ENCODE measurements around the gene ELL.
"Not testable (repeated sequence)": the region's sequence is repeated elsewhere in the genome, so short reads cannot be mapped to it uniquely, and the experiment has no call there.

The ELL gene

DNA sequence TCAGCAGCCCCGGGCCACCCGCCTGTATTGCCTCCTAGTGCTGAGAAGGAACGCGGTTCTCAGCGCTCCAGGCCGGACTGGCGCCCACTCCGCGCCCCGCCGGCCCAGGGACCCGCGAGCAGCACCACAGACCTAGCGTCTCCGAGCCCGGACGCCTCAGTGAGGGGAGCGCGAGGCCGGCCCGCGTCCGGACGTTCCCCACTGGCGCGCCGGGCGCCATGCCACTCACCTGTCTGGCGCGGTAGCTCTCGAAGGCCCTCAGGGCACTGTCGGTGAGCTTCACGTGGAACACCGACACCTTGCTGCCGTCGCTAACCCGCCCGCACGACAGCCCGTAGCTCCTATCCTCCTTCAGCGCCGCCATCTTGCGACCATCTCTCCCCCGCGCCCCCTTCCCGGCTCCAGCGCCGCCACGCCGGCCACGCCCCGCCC lies at the start of gene ELL:
Gene ELL, minus strand, starts transcription at position 379 of the 432 bp plus-strand sequence. Its CDS starts 15 bp downstream, at position 364.
- no peak for DNase-seq

DNA sequence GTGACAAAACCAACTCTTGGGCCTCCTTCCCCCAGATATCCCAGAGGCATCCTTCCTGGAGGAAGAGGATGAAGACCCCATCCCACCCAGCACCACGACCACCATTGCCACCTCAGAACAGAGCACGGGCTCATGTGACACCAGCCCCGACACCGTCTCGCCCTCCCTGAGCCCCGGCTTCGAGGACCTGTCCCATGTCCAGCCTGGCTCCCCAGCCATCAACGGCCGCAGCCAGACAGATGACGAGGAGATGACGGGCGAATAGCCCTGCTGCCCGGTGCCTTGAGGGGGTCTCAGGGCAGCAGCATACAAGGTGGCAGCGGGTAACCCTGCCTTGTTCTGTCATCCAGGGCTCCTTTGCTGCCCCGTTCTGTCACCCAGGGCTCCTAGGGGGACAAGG lies 46.5 kb upstream of the ELL start:
- no peak for DNase-seq

DNA sequence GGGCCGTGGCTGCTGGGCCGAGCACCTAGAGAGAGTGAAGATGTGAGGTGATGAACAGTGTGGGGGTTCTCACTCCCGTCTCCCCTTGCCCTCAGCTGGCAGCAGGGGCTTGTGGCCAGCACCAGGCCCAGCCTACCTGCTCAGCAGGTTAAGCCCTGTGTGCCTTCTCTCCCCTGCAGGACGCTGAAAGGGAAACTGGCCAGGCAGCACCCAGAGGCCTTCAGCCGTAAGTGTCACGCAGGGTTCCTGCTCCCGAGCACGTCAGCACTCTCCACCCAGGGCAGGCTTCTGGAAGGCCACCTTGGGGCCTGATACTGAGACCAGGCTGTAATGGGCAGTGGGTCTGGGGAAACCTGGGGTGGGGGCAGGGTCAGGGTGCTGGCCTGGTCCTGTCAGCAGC lies 45.1 kb upstream of the ELL start:
- DNase-seq, result no peak

DNA sequence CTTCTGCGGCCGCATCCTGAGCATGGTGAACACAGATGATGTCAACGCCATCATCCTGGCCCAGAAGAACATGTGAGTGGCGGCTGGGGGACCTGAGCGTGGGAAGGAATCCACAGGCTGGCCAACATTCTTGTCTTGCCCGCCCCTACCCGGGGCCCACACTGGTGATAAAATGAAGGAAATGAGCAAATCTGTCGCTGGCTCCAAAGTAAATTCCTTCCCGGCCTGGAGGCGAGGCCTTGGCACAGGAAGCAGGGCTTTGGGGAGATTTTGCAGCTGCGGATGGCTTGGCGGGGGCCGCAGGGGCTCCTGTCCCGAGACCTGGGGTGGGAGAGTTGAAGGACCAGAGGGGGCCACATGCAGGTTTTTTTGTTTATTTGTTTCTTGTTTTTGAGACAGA lies 40.2 kb upstream of the ELL start:
- no peak for DNase-seq

DNA sequence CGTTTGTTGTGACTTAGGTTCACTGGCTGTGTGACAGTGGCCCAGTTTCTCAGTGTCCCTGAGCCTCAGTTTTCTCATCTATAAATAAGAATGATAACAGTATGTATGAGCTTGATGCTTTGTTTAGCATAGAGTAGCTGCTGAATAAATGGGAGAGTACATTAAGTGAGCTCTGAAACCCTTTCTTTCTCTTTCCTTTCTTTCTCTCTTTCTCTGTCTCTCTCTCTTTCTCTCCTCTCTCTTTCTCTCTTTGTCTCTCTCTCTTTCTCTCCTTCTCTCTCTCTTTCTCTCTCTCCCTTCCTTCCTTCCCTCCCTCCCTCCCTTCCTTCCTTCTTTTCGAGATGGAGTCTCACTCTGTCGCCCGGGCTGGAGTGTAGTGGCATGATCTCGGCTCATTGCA lies 37.8 kb upstream of the ELL start:
- no peak for DNase-seq

DNA sequence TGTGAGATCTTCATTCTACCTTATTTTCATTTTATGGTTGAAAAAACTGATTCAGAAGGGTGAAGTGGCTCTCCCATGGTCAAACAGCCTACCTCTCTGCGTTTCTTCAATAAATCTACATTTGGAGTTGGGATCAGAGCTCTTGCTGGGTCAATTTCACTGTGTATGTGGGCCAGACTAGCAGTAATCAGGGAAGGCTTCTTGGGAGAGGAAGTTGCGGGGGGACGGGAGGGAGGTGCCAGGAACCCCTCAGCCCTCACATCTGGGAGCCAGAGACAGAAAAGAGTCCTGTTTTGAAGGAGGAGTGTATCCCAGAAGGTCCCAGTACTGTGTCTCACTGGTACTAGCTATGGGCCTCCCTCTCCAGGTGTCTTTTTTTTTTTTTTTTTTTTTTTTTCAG lies 36.7 kb upstream of the ELL start:
- DNase-seq, result no peak

DNA sequence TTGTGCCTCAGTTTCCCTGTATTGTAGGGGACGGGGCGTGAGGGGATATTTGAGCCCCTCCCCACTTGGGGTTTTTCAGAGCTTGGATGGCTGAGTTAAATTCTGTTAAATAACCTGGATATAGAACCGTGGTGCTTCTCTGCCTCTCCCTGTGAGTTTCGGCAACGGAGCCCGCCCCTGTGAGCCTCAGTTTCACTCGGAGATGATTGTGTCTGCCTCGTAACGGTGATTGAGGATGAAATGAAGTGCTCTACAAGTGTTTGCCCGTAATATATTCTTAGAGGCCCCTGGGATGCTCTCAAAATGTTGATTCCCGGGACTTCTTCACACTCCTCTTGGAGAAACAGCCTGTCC lies 36.3 kb upstream of the ELL start:
- no peak for DNase-seq

DNA sequence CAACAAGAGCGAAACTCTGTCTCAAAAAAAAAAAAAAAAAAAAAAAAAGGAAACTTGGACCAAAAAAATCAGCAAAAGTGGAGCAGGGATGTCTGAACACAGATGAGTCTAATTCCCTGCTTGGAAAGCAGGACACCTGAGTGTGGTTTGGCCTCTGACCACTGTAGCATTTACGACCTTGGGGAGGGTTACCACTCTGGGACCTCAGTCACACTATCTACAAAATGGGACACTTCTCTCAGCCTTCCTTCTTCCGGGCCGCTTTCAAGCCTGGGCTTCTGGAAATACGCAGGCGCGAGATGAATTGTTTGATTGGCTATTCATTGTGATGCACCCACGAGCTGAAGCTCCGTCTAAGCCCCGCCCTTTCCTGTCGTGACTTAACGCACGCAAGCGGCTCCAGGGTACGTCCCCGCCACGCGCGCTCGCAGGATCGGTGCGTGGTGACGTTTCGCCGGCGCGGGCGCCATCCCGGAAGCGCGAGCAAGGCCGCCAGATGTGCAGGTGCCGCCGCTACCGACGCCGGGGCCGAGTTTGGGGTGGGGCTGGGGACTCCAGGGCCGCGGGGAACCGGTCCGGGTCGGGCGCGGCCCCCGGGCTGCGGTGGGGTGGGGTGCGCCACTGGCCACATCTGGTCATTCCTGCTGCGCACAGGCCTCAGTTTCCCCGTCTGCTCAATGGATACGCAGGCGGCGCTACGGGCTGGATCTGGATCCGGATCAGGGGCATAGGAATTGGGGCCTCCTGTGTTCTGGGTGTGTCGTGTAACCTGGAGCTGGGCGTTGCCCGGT lies 35.7 kb upstream of the ELL start, which contains the start of gene KXD1:
Gene KXD1, plus strand, starts transcription at position 460 of the 791 bp plus-strand sequence. CDS start 4,187 bp downstream, outside the sequence.
- DNase-seq, result peak; percentile 100

DNA sequence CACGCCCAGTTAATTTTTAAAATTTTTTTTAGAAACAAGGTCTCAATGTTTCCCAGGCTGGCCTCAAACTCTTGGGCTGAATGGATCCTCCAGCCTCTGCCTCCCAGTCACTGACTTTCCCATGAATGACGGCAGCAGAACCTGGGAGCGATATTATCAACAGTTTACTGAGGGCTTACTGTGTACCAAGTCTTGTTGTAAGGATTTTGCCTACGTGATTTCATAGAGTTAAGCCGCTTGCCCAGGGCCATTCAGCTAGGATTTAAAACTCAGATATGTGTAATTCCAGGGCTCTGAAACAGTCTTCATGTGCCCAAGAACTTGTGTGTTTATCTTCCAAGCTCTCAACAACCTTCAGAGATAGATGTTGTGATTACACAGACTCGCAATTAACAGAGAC lies 29.8 kb upstream of the ELL start:
- no peak for DNase-seq

DNA sequence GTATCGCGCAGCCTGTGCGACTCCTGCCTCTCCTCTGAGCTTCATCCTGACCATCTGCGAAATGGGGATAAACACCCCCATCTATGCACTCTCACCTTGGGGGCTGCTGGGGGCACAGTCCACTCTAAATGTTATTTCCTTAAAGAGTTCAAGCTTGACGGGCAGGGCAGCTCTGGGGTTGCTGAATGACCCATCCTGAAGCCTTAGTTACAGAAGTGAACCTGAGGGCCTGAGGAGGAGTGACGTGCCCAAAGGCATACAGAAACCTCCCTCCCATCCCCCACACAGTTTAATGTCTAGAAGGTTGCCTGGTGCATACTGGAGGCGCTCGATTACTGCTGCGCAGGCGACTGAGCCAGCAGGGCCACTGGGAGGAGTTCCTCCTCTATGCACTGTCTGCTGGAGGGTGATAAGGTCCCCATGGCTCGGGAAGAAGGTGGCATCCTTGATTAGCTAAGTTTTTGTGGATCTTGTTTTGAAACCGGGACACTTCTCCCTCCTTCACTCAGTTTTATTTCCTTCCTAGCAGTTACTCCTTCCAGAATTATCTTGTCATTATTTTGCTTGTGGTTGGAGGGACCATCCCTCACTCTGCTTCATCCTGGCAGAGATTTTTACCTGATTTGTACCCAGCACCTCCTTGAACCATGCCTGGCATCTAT lies 22.1 kb upstream of the ELL start:
- peak; percentile 93 for DNase-seq

DNA sequence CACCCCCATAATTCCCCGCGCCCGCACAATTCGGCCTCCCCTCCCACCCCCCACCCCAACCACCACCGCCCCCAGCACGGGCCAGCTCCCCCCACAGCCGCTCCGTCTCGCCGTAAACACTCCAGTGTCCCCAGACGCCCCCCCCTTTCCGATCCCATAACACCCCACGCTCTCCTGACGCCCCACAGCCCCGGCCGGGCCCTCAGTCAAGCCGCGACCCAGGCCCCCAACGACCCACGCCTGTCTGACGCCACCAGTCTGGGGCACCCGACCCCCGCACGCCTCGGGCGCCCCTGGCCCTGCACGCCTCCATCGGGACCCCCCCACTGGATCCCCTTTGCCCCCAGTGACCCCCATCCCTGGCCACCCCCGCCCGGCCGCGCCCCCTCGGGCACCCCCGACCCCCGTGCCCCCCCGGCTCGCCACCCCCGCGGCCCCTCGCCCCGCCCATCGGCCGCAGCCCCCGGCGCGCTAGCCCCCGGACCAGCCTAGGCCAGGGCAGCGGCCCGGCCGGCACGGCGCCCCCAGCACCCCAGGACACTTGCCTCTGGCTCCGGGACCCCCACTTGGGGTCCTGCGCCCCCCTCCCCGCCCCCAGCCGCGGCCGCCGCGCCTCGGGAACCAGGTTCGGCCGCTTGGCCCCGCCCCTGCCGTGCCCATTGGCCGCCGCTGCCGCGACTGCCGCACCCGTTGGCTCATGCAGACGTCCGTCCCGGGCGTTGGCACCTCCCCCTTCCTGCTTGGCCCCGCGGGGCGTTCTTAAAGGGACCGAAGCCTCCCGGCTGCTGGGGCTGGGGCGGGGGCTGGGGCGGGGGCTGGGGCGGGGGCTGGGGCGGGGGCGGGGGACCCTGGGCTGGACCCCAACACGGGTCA lies 21.3 kb upstream of the ELL start, which contains the start of gene FKBP8:
Gene FKBP8, minus strand, starts transcription at position 633 of the 873 bp plus-strand sequence. CDS start 1,603 bp downstream, outside the sequence.
- DNase-seq, result peak; percentile 95

DNA sequence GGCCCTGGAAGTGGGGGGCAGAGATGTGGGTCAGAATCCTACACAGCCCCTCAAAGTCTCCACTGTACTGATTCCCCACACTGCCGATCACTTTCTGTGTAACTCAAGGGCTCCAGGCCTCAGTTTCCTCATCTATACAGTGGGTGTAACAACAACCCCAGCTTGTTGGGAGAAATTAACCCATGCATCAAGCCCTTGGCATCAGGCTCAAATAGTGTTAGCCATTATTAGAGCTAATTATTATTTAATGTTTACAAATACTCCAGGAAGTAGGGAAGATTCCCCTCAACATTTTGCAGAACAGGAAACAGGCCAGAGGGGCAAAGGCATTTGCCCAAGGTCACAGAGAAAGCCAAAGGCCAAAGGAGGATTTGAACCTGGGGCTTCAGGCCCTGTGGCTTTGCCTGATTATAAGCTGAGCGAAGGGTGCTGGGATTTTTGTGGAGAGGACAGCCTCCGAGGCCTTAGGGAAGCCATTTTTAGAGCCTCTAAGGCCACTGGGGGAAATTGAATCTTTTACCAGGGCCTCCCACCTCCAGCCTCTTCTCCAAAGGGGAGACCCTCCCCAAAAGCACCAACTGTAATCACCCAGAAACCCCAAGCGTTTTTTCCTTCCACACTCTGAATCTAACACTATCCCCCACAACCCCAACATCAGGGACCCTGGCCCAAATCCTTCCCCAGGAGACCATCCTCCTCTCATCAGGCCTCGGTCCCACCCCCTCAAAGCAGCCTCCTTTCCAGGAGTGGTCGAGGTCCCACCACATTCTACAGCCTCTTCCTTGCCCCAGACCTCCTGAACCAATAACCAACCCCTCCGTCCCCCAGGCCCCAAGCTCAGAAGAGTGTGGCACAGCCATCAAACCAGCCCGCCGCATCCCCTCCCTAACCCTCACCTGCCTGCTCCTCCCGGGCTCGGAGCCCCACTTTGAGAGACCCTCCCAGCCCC lies 20.4 kb upstream of the ELL start:
- peak; percentile 22 for DNase-seq

DNA sequence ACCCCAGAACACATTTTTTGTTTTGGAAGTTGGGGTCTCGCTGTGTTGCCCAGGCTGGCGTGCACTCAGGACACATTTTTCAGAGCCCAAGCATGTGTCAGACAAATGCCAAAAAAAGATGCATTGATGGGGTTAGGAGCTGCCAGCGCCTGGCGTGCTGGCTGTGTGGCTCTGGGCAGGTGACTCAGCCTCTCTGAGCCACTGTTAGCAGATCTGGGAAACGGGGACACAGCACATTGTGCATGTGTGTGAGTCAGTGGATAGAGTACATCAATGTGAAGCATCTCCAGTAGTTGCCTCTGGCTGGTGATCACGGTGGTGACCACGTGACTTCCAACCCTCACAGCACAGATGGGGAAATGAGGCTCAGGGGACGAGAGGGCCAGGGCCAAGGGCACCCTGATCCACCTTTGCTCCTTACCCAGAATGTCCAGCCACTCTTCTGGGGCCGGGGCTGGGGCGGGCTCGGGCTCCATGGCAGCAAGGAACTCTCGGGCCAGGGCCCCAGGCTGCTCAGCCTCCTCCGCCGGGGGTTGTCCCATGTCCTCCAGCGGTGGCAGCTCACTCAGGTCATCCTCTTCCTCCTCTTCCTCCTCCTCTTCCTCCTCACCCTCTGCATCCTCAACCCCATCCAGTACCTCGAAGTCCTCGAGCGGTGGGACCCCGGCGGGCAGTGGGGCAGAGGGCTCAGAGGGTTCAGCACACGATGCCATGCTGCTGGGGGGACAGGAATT lies 19.6 kb upstream of the ELL start:
- peak; percentile 42 for DNase-seq

DNA sequence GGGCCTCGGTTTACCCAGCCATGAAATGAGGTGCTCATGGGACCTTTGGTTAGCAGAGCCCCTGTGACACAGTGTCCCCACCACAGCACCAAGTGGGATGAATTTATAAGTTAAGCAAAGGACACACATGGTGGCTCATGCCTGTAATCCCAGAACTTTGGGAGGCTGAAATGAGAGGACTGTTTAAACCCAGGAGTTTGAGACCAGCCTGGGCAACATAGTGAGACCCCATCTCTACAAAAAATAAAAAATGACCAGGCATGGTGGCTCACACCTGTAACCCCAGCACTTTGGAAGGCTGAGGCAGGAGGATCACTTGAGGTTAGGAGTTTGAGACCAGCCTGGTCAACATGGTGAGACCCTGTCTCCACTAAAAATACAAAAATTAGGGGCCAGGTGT lies 18.3 kb upstream of the ELL start:
- DNase-seq, result not testable (repeated sequence)

DNA sequence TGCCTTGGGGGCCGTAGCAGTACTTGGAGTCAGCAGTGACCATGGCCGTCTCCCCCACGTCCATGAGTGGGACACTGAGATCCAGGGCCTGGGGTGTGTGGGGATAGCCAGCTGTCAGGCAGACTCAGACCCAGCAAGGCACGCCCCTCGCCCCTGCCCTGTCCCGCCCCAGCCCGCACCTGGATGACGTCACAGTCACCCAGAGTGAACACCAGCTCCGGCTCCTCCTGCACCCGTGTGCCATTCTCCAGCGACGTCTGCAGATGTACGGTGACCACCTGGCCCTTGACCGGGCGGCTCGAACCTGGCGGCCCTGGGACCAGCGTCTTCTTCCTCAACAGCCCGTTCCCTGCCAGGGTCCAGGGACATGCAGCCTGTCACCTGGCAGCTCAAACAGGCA lies 17.5 kb upstream of the ELL start:
- no peak for DNase-seq

DNA sequence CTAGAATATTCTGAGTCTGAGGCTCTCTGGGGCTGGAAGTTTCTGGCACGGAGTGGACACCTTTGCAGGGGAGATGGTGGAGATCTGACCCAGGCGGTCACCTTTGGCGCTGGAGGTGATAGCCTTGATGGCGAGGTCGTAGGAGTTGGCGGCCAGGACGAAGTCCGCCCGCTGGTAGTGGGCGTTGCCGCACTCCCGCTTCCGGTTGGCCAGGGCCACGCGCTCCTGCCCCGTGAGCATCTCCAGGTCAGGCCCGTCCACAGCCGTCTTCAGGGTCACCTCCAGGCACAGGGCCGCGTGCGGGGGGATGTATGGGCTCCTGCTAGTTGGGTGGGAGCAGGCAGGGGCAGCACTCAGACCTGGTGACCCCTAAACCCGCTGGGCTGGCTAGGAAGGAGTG lies 16.2 kb upstream of the ELL start:
- no peak for DNase-seq

DNA sequence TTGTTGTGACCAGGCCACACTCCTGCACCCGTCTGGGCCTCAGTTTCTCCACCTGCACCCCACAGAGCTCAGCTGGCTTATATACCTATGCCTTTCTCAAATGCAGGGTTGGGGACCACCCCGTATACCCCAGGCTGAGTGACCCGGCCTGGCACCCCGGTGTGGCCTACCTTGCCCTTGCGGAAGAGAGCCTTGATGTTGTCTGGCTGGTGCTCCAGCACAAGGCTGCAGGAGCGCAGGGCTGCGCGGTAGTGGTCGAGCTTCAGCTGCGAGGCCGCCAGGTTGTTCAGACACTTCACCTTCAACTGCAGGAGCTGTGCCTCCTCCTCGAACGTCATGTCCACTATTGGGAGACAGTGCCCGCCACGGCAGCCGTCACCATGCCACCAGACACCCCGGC lies 15.6 kb upstream of the ELL start:
- DNase-seq, result no peak

DNA sequence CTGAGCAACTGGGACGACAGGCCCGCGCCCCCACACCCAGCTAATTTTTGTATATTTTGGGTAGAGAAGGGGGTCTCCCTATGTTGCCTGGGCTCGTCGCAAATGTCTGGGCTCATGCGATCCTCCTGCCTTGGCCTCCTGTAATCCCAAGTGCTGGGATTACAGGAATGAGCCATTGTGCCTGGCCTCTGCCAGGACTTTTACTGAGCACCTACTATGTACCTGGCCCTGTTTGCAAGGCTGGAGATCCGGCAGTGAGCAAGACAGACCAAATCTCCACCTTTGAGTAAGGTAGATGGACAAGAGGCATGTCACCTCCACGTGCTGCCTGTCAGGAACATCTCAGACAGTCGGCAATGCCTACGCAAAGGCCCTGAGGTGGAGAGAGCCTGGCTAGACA lies 14.6 kb upstream of the ELL start:
- DNase-seq, result no peak

DNA sequence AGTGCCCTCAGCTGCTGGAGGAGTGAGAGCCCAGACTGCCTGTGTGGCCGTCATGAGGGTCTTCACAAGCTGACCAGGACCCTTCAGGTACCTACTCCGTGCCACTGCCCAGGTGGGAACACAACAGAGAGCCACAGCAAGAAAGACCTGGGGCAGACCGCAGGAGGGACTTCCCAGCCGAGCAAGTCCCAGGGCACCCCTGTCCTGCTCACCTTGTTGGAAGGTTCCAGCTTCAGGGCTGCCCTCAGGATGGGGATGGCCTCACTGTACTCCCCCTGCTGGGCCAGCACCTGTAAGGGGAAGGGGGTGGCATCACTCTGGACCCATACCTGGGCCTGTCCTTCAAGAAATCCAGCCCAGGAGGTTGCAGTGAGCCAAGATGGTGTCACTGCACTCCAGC lies 11.2 kb upstream of the ELL start:
- DNase-seq, result no peak

DNA sequence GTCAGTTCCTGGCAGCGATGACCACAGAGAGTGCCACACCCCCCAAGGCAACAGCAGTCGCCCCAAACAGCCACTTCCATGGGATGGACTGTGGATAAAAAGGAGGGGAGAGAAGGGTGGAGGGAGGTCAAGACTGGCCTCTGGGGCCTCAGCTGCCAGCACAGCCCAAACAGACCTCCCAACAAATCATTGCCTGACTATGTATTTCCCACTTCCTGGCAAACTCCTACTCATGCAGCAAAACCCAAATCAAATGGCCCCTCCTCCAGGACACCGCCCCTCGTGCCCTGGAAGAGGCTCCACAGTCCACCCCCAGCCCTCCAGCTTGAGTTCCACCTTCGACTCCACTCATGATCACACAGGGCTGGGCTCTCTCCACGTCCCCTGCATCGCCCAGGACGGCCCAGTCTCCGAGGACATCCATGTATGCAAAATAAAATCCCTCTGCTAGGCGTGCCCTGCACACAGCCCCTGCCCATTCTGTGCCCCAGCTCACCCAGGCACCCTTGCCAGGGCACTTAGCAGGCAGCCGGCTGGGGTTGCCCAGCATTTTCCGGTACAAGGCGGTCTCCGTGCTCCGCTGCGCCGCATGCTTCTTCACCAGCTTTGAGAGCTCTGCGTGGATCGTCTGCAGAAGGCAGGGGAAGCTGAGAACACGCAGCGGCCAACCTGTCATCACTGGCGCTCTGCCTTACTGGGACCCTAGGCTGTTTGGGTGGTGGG lies 10.5 kb upstream of the ELL start:
- no peak for DNase-seq

DNA sequence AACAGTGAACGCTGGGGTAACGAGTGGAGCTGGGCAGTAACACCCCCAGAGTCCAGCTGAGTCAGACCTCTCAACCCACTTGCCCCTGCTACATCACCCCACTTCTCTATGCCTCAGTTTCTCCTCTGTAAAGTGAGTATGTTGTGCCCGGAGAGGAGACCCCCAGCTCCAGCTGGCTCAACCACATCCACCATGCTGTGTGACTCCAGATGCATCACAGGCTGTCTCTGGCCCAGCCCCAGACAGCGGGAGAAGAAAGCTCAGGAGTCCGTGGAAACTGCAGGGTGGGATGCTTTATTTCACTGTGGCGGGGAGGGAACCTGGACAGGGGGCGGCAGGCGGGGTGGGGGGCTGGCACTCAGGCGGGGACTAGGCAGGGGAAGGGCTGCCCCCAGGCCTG lies 9.6 kb upstream of the ELL start:
- DNase-seq, result no peak

Data from activated CD4-positive, alpha-beta T cell treated with anti-CD3 and anti-CD28 coated beads, Interleukin-10, Interleukin-2, amounts not matched to agents 100 ng/mL and 50 ng/mL, durations not matched to agents 16 hours and 8 hours (primary cell).